Ascending aorta (tissue), 2 donors: ENCODE measurements around the gene TMEM38B. TPM values are rescaled to one million over a fixed set of nuclear protein-coding genes. Genes with fewer than 3 reads are reported as not detected.
"Not testable (repeated sequence)": the region's sequence is repeated elsewhere in the genome, so short reads cannot be mapped to it uniquely, and the experiment has no call there.

Experiments used
- DNase-seq, 2 donors: peaks; one replicate each; pipeline ENCODE4 v3.0.0-alpha.2; 2019; ENCODE audit warnings: low spot score in 2 of 2
- H3K27ac ChIP-seq, 2 donors: fragments of 200-600 bp; sonication (generic); one replicate each; pipeline ENCODE4 v1.5.1; 2016 to 2017; ENCODE audit warnings: mild to moderate bottlenecking in 1 of 2
- H3K27me3 ChIP-seq: fragments of 200-600 bp; sonication (generic); one replicate; pipeline ENCODE4 v1.5.1; 2017
- H3K36me3 ChIP-seq, 2 donors: fragments of 200-600 bp; sonication (generic); one replicate each; pipeline ENCODE4 v1.5.1; 2016
- H3K4me1 ChIP-seq, 2 donors: fragments of 200-600 bp; sonication (generic); one replicate each; pipeline ENCODE4 v1.5.1; 2016 to 2017; ENCODE audit warnings: mild to moderate bottlenecking in 1 of 2
- H3K4me3 ChIP-seq, 2 donors: fragments of 200-600 bp; sonication (generic); one replicate each; pipeline ENCODE4 v1.5.1; 2016 to 2017; ENCODE audit warnings: mild to moderate bottlenecking in 1 of 2
- H3K9me3 ChIP-seq, 2 donors: fragments of 200-600 bp; sonication (generic); one replicate each; pipeline ENCODE4 v1.5.1; 2016
- CTCF ChIP-seq, 3 experiments: fragments of 200-600 bp in 2 of 3; fragments of 450-650 bp in 1 of 3; sonication (generic) in 2 of 3; IDR thresholded peaks; one replicate each; pipeline ENCODE4 v1.5.1; 2016 to 2019; ENCODE audit warnings: antibody characterized with exemption in 3 of 3, mild to moderate bottlenecking in 1 of 3, moderate library complexity in 1 of 3
- intact Hi-C: fragments of 100-400 bp; cut with DNase I; formaldehyde crosslinking; loops from one replicate; pipeline ENCODE4 v1.15.1; 2023
- total RNA-seq: library from RNA; depleted of rRNA; stranded (reverse); fragments of >200 nt; gene quantifications from one replicate; pipeline ENCODE4 v1.1.0, GENCODE V29; 2016

Gene TMEM38B
- total RNA-seq, 1 donor from 2014 or later, result 11.0 TPM

DNA sequence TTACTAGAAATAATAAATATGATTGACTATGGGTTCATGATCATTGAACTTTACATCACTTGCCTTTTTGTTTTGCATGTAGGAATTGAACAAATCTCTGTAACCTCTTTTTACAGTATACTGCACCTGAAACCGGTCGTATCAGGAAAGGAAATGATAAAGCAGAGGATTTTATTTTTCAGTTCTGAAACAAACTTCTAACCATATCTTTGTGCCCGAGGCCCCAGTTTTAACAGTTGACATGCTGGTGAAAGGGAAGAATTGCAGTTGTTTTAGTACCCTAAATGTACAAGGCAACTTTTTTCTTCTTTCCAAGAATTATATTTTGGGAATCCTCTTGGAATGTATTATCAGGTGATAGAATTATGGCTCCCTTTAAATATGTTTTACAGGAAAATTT is 27.8 kb downstream of the TMEM38B start:
- Histone ChIP-seq H3K4me1 (no peaks in the 10 kb centered on the region), H3K27ac (no peak overlapping the region), H3K4me3 (no peak overlapping the region), H3K27me3 (no peaks in the 10 kb centered on the region), H3K9me3 (no peaks in the 10 kb centered on the region), H3K36me3 (no peaks in the 10 kb centered on the region)
- no peak for TF ChIP-seq CTCF (IDR thresholded peaks at IDR 0.05)
- intact Hi-C loops, result no loop called here
- DNase-seq, result no peak

GRCh38 chr9:105725370-105725769 is 31.0 kb downstream of the TMEM38B start:
- TF ChIP-seq CTCF (IDR thresholded peaks at IDR 0.05), result no peak
- intact Hi-C loops, result no loop called here
- Histone ChIP-seq H3K9me3 (peaks cover 0 to 3% of the 10 kb centered on the region in 2 donors), H3K27ac (no peak overlapping the region), H3K27me3 (no peaks in the 10 kb centered on the region), H3K4me1 (no peaks in the 10 kb centered on the region), H3K36me3 (no peaks in the 10 kb centered on the region), H3K4me3 (no peak overlapping the region)
- no peak for DNase-seq

DNA sequence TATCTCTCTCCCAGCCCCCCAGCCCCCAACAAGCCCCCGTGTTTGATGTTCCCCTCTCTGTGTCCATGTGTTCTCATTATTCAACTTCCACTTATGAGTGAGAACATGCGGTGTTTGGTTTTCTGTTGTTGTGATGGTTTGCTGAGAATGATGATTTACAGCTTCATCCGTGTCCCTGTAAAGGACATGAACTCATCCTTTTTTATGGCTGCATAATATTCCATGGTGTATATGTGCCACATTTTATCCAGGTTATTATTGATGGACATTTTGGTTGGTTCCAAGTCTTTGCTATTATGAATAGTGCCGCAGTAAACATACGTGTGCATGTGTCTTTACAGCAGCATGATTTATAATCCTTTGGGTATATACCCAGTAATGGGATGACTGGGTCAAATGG is 33.9 kb downstream of the TMEM38B start:
- peaks cover 0 to 12% of the 10 kb centered on the region in 2 donors for H3K9me3 ChIP-seq
- H3K27ac ChIP-seq, H3K4me3 ChIP-seq, H3K36me3 ChIP-seq, H3K27me3 ChIP-seq, DNase-seq, H3K4me1 ChIP-seq, intact Hi-C loops: not testable (repeated sequence)

DNA sequence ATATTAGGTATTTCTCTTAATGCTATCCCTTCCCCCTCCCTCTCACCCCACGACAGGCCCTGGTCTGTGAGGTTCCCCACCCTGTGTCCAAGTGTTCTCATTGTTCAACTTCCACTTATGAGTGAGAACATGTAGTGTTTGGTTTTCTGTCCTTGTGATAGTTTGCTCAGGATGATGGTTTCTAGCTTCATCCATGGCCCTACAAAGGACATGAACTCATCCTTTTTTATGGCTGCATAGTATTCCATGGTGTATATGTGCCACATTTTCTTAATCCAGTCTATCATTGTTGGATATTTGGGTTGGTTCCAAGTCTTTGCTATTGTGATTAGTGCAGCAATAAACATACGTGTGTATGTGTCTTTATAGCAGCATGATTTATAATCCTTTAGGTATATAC is 37.1 kb downstream of the TMEM38B start:
- intact Hi-C loops, DNase-seq, H3K4me3 ChIP-seq: not testable (repeated sequence)

GRCh38 chr9:105735366-105735765 is 41.0 kb downstream of the TMEM38B start:
- no peak overlapping the region for H3K4me3 ChIP-seq

More for the DNA sequence above, 37.1 kb downstream of the TMEM38B start:
- H3K4me1 ChIP-seq, H3K36me3 ChIP-seq, H3K27me3 ChIP-seq, H3K27ac ChIP-seq: not testable (repeated sequence)
- H3K9me3 ChIP-seq, result peaks cover 7 to 42% of the 10 kb centered on the region in 2 donors

DNA sequence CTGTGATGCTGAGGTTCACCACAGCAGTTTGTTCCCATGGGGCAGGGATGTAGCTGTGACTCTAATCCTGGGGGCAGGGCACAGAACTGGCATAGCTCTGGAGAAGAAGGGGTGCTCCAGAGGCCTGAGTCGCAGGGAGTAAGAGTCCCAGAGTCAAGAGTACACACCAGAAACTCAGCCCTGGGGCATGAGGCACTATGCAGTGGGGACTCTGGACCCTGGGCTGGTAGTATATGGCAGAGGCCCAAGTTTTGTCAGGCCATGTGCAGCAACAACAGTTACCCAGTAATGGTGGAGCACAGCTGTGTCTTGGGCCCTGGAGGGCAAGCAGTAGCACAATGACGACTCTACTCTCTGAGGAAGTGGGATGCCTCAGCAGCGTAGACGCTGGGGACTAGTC is 42.9 kb downstream of the TMEM38B start:
- peaks cover 9 to 48% of the 10 kb centered on the region in 2 donors for H3K9me3 ChIP-seq
- no peak for TF ChIP-seq CTCF (IDR thresholded peaks at IDR 0.05)
- no peaks in the 10 kb centered on the region for H3K27me3 ChIP-seq
- no peak overlapping the region for H3K4me3 ChIP-seq
- H3K27ac ChIP-seq, result no peak overlapping the region
- intact Hi-C loops, result no loop called here
- no peak for DNase-seq
- H3K36me3 ChIP-seq, result peaks cover 0 to 4% of the 10 kb centered on the region in 2 donors
- no peaks in the 10 kb centered on the region for H3K4me1 ChIP-seq

More at GRCh38 chr9:105735366-105735765, 41.0 kb downstream of the TMEM38B start:
- Histone ChIP-seq H3K4me1 (no peaks in the 10 kb centered on the region), H3K27ac (no peak overlapping the region), H3K9me3 (peaks cover 9 to 48% of the 10 kb centered on the region in 2 donors), H3K36me3 (peaks cover 0 to 4% of the 10 kb centered on the region in 2 donors), H3K27me3 (no peaks in the 10 kb centered on the region)
- DNase-seq, result no peak
- no peak for TF ChIP-seq CTCF (IDR thresholded peaks at IDR 0.05)
- intact Hi-C loops, result no loop called here

DNA sequence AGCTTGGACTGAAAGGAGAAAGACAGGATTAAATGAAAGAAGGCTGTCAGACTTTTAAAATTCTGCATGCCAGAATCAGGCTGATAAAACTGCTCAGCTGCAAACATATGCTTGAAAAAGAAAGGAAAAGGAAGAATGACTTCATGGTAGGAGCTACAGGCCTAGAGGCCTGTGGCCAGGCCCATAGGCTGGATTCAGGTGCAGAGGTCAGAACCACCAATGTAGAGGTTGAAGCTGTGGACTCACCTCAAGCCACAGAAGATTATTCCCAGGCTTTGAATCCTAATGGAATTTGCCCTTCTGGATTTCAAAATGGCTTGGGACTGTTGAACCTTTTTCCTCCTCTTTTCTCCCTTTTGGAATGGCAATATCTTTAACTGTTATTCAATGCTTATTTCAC is 47.7 kb downstream of the TMEM38B start:
- no peaks in the 10 kb centered on the region for H3K4me1 ChIP-seq
- H3K4me3 ChIP-seq, result no peak overlapping the region
- peaks cover 0 to 2% of the 10 kb centered on the region in 2 donors for H3K9me3 ChIP-seq
- H3K36me3 ChIP-seq, result peaks cover 0 to 4% of the 10 kb centered on the region in 2 donors
- H3K27ac ChIP-seq, result no peak overlapping the region
- no peak for TF ChIP-seq CTCF (IDR thresholded peaks at IDR 0.05)
- intact Hi-C loops, result no loop called here
- no peaks in the 10 kb centered on the region for H3K27me3 ChIP-seq
- no peak for DNase-seq

- H3K27ac ChIP-seq, H3K27me3 ChIP-seq, H3K4me1 ChIP-seq, H3K9me3 ChIP-seq, DNase-seq, intact Hi-C loops, H3K4me3 ChIP-seq: not testable (repeated sequence)
- H3K36me3 ChIP-seq, result peaks cover 0 to 30% of the 10 kb centered on the region in 2 donors
Measured at GRCh38 chr9:105747325-105747724, 53.0 kb downstream of the TMEM38B start.
